ENCODE results near the gene ARMH4. TPM values are rescaled to one million over a fixed set of nuclear protein-coding genes. Genes with fewer than 3 reads are reported as not detected.

ARMH4 gene
- polyA plus RNA-seq, 1 donor from 2014 or later = 14.1 TPM

- Histone ChIP-seq H2AFZ (ENCODE audit: low read depth, low read length) (no peak overlapping the region), H3K9me2 (ENCODE audit: insufficient read depth, low read length) (no peaks in the 10 kb centered on the region), H3K36me3 (ENCODE audit: insufficient read depth, low read length) (no peaks in the 10 kb centered on the region), H3K4me3 (ENCODE audit: low read length) (no peak overlapping the region), H3K4me2 (ENCODE audit: low read length) (no peak overlapping the region), H3K27ac (ENCODE audit: low read length) (no peak overlapping the region), H3K9me3 (ENCODE audit: low read length) (no peaks in the 10 kb centered on the region), H3F3A (ENCODE audit: insufficient read depth, low read length, poor library complexity, severe bottlenecking) (no peaks in the 10 kb centered on the region), H3K9ac (ENCODE audit: low read length) (no peak overlapping the region), H3K27me3 (ENCODE audit: insufficient read depth, low read depth, low read length) (no peaks in the 10 kb centered on the region), H4K20me1 (ENCODE audit: insufficient read depth) (no peaks in the 10 kb centered on the region), H3K79me2 (replicated peaks; ENCODE audit: insufficient read depth, low read length) (no peaks in the 10 kb centered on the region)
- TF ChIP-seq MXI1 (conservative IDR thresholded peaks at IDR 0.05; ENCODE audit: poor library complexity, severe bottlenecking) = no peak
- no peak for TF ChIP-seq CTCF (IDR thresholded peaks at IDR 0.05; ENCODE audit: poor library complexity, severe bottlenecking)
- TF ChIP-seq EZH2 (IDR thresholded peaks at IDR 0.05; ENCODE audit: borderline replicate concordance, insufficient read depth, low read length, poor library complexity, severe bottlenecking) = no peak
- no peak for TF ChIP-seq SMC3 (conservative IDR thresholded peaks at IDR 0.05; ENCODE audit: poor library complexity)
- TF ChIP-seq POLR2AphosphoS5 (IDR thresholded peaks at IDR 0.05) = no peak
- TF ChIP-seq EP300 (conservative IDR thresholded peaks at IDR 0.05; ENCODE audit: poor library complexity, severe bottlenecking) = no peak
- TF ChIP-seq RAD21 (conservative IDR thresholded peaks at IDR 0.05) = no peak
- no peak for TF ChIP-seq REST (IDR thresholded peaks at IDR 0.05; ENCODE audit: borderline replicate concordance)
- TF ChIP-seq TAF1 (IDR thresholded peaks at IDR 0.05; ENCODE audit: low read depth) = no peak
Measured at GRCh38 chr14:58177125-58177524, 25.1 kb upstream of the ARMH4 start.

GRCh38 chr14:58171090-58171489 lies 19.1 kb upstream of the ARMH4 start:
- H3K27me3 ChIP-seq (ENCODE audit: insufficient read depth, low read depth, low read length) = no peaks in the 10 kb centered on the region
- H3K4me3 ChIP-seq (ENCODE audit: low read length) = no peak overlapping the region
- no peaks in the 10 kb centered on the region for H4K20me1 ChIP-seq (ENCODE audit: insufficient read depth)
- H2AFZ ChIP-seq (ENCODE audit: low read depth, low read length) = no peak overlapping the region
- H3K36me3 ChIP-seq (ENCODE audit: insufficient read depth, low read length) = no peaks in the 10 kb centered on the region
- H3K4me2 ChIP-seq (ENCODE audit: low read length) = no peak overlapping the region
- no peaks in the 10 kb centered on the region for H3K9me3 ChIP-seq (ENCODE audit: low read length)
- no peak overlapping the region for H3K9ac ChIP-seq (ENCODE audit: low read length)
- H3K27ac ChIP-seq (ENCODE audit: low read length) = no peak overlapping the region
- no peaks in the 10 kb centered on the region for H3K9me2 ChIP-seq (ENCODE audit: insufficient read depth, low read length)
- H3F3A ChIP-seq (ENCODE audit: insufficient read depth, low read length, poor library complexity, severe bottlenecking) = no peaks in the 10 kb centered on the region
- no peak for TF ChIP-seq SMC3 (conservative IDR thresholded peaks at IDR 0.05; ENCODE audit: poor library complexity)
- TF ChIP-seq REST (IDR thresholded peaks at IDR 0.05; ENCODE audit: borderline replicate concordance) = no peak
- TF ChIP-seq CTCF (IDR thresholded peaks at IDR 0.05; ENCODE audit: poor library complexity, severe bottlenecking) = no peak
- no peak for TF ChIP-seq EZH2 (IDR thresholded peaks at IDR 0.05; ENCODE audit: borderline replicate concordance, insufficient read depth, low read length, poor library complexity, severe bottlenecking)
- TF ChIP-seq EP300 (conservative IDR thresholded peaks at IDR 0.05; ENCODE audit: poor library complexity, severe bottlenecking) = no peak
- TF ChIP-seq MXI1 (conservative IDR thresholded peaks at IDR 0.05; ENCODE audit: poor library complexity, severe bottlenecking) = no peak
- no peak for TF ChIP-seq POLR2AphosphoS5 (IDR thresholded peaks at IDR 0.05)
- TF ChIP-seq RAD21 (conservative IDR thresholded peaks at IDR 0.05) = no peak
- TF ChIP-seq TAF1 (IDR thresholded peaks at IDR 0.05; ENCODE audit: low read depth) = no peak
- no peaks in the 10 kb centered on the region for H3K79me2 ChIP-seq (replicated peaks; ENCODE audit: insufficient read depth, low read length)

All from neural cell (in vitro differentiated cells).